H1 (cell line): ENCODE results near the gene FLRT2. TPM values are rescaled to one million over a fixed set of nuclear protein-coding genes. Genes with fewer than 3 reads are reported as not detected.

Experiments used
- CTCF ChIP-seq, 3 experiments: IDR thresholded peaks; 1 replicate in 2 of 3; 2 replicates in 1 of 3; pipeline versions ENCODE4 v1.5.1 to v1.6.1; 2011; ENCODE audit warnings: low read length in 3 of 3, mild to moderate bottlenecking in 3 of 3, inconsistent platforms in 2 of 3, low read depth in 1 of 3, moderate library complexity in 1 of 3; ENCODE audit not compliant: insufficient read depth in 1 of 3; ENCODE audit errors: control extremely low read depth in 1 of 3
- E2F6 ChIP-seq: IDR thresholded peaks from 2 replicates; pipeline ENCODE4 v1.6.1; 2012; ENCODE audit warnings: inconsistent platforms
- RNF2 ChIP-seq: fragments of 200-900, 300-1000 bp; sonication (generic); IDR thresholded peaks from 2 replicates; pipeline ENCODE4 v1.7.1; 2016; ENCODE audit warnings: borderline replicate concordance, low read depth, mild to moderate bottlenecking, antibody characterized with exemption, low read length; ENCODE audit not compliant: poor library complexity, severe bottlenecking; ENCODE audit errors: missing control alignments
- SIRT6 ChIP-seq: IDR thresholded peaks from one replicate; pipeline ENCODE4 v1.7.1; 2012; ENCODE audit warnings: low read length, inconsistent platforms
- SP4 ChIP-seq: IDR thresholded peaks from 2 replicates; pipeline ENCODE4 v1.6.1; 2012; ENCODE audit warnings: low read length, inconsistent platforms
- TCF12 ChIP-seq: IDR thresholded peaks from 2 replicates; pipeline ENCODE4 v1.6.1; 2011; ENCODE audit warnings: low read depth, mild to moderate bottlenecking, low read length
- USF2 ChIP-seq: IDR thresholded peaks from 2 replicates; pipeline ENCODE4 v1.6.1; 2011; ENCODE audit warnings: low read length, improper control_type of control experiment
- polyA plus RNA-seq, 7 experiments: library from polyadenylated mRNA; depleted of rRNA in 3 of 7; stranded (reverse) in 5 of 7; unstranded in 2 of 7; fragments of >200 nt in 5 of 7; fragments of 200-250 nt in 2 of 7; gene quantifications; 1 replicate in 5 of 7; 2 replicates in 1 of 7; 4 replicates in 1 of 7; pipeline versions ENCODE4 v1.2.1 to v1.2.3, GENCODE V29; 2011 to 2013; ENCODE audit warnings: missing spikeins in 2 of 7, mixed read lengths in 2 of 7
- total RNA-seq: library from RNA; stranded (reverse); fragmentation: NEBNext Ultra II Directional; extraction: Animal tissue kit (Norgen Biotek cat#: 25700); gene quantifications from 2 replicates; pipeline ENCODE4 v1.2.1, GENCODE V29; 2021

The FLRT2 gene
- total and polyA plus RNA-seq, 2 of the 8 experiments (the other 6 are each of a cell fraction or from before 2014, with no cell fraction given) = 2.4 to 6.9 TPM

- no peak for TF ChIP-seq SIRT6
- no peak for TF ChIP-seq TCF12
- no peak for TF ChIP-seq USF2
- no peak for TF ChIP-seq RNF2
- no peak for TF ChIP-seq E2F6
- TF ChIP-seq SP4 = no peak
- TF ChIP-seq CTCF (IDR thresholded peaks at IDR 0.05; ENCODE audit: control extremely low read depth in 1 of 3, insufficient read depth in 1 of 3, low read depth in 1 of 3, low read length in 3 of 3) = no peak
Observed at GRCh38 chr14:85576848-85577542, 47.1 kb downstream of the FLRT2 start (continued).
